Measurements from ENCODE around the gene PITPNC1.

The PITPNC1 gene

GRCh38 chr17:67554634-67555033 is 177.6 kb downstream of the PITPNC1 start:
- no peak for DNase-seq (ENCODE audit: low read depth)

DNA sequence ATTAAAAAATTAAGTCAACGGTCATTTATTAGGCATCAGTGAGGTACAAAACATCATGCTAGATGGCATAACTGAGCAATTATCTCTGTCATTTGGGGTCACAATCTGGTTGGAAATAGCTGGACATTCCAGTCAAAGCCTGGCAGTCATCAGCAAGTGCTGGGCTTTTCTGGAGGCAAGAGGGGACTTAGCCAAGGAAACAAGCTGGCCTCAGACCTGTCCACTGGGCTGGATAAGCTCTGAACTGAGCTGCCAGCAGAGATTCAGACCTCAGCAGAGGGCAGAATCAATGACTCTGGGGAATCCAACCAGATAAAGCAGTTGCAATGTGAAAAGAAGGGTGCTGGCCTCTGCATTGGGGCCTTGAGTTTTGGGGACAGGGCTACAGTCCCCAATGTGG is 178.8 kb downstream of the PITPNC1 start:
- DNase-seq (ENCODE audit: low read depth): no peak

GRCh38 chr17:67557052-67557845 is 180.2 kb downstream of the PITPNC1 start:
- DNase-seq (ENCODE audit: low read depth): no peak

DNA sequence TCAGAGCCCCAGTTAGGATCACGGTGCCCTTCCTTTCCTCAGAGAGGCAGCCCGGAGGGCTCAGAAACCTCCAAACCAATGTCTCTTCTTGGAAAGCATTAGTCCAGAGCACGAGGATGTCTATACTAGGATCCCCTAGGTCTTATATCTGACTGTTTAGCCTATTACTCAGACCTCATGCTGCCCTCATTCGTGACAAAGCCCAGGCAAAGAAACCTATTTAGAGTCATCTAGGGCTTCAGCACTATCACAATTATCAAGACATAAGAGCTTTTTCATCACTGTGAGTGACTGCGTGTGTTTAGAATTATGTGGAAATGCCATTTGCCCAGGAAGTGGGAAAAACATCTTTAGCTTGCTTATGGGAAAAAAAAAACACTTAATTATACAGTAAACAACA is 180.8 kb downstream of the PITPNC1 start:
- DNase-seq (ENCODE audit: low read depth): no peak

GRCh38 chr17:67558740-67559380 is 181.8 kb downstream of the PITPNC1 start:
- no peak for DNase-seq (ENCODE audit: low read depth)

GRCh38 chr17:67559381-67559966 is 182.4 kb downstream of the PITPNC1 start:
- DNase-seq (ENCODE audit: low read depth): no peak

DNA sequence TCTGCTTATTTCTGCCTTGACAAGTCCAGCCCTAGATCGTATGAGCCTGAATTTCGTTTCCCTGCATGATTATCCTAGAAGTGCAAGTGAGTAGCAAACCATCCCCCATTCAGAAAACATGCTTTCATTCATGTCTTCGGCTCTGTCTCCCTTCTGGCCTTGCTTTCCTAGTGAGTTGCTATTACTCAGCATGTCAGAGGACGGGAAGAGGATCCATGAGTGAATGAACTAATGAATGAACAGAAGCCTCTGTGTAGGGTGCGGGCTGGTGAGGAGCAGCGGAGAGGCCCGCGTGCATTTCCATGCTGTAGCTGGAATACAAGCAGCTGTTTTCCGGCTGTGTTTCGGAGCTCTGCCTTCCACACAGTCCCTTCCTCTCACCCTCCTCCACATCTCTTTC is 184.9 kb downstream of the PITPNC1 start:
- no peak for DNase-seq (ENCODE audit: low read depth)

GRCh38 chr17:67563692-67564228 is 186.7 kb downstream of the PITPNC1 start:
- DNase-seq (ENCODE audit: low read depth): no peak

GRCh38 chr17:67565068-67565467 is 188.0 kb downstream of the PITPNC1 start:
- DNase-seq (ENCODE audit: low read depth): no peak

DNA sequence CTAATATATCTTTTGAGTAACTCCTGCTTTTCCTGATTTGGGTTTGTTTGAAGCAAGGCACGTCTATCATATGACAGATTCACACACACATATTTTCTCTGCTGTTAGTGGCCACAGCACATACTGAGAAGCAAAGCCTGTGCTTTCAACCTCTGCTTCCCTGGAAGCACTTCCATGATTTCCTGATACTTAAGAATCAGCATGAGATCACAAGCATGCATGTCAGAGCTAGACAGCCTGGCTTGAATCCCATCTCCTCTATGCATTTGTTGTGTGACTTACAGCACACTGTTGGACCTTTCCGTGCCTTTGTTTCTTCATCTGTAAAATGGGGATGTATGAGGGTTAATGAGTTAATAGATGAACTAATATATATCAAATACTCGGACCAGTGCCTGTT is 189.6 kb downstream of the PITPNC1 start:
- DNase-seq (ENCODE audit: low read depth): no peak

GRCh38 chr17:67569015-67569451 is 192.0 kb downstream of the PITPNC1 start:
- DNase-seq (ENCODE audit: low read depth): no peak

DNA sequence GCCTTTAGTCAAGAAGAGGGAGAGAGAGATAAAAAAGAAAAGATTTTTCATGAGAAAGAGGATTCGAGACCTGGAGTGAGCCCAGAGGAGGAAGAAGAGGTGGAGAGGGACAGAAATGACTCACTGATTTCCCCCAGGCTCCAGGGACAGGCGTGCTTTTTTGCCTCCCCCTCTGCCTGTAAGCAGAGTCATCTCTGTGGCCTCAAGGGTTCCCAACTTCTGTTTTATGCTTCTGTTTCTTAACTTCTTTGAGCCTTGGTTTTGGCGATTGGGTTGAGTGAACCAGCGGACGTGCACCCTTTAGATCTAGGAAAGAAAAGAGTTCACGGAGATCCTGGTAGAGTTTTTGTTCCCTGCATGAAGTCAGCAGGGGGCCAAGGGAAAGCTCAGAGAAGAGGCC is 192.8 kb downstream of the PITPNC1 start:
- no peak for DNase-seq (ENCODE audit: low read depth)

- no peak for DNase-seq (ENCODE audit: low read depth)
Observed at GRCh38 chr17:67570797-67571196, 193.7 kb downstream of the PITPNC1 start.

DNA sequence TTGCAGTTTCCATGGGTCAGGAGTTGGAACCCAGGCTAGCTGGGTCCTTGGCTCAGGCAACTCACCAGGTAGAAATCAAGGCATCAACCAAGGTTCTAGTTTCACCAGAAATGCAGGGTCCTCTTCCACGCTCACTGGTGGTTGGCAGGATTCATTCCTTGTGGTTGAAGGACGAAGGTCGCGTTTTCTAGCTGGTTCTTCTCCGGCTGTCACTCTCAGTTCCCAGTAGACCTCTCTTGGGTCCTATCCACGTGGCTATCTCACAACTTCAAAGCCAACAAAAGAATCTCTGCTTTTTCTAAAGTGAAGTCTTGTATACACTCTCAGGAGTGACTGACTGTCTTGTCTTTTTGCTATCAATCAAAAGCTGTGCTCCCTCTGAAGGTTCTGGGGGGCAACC is 194.4 kb downstream of the PITPNC1 start:
- DNase-seq (ENCODE audit: low read depth): no peak

DNA sequence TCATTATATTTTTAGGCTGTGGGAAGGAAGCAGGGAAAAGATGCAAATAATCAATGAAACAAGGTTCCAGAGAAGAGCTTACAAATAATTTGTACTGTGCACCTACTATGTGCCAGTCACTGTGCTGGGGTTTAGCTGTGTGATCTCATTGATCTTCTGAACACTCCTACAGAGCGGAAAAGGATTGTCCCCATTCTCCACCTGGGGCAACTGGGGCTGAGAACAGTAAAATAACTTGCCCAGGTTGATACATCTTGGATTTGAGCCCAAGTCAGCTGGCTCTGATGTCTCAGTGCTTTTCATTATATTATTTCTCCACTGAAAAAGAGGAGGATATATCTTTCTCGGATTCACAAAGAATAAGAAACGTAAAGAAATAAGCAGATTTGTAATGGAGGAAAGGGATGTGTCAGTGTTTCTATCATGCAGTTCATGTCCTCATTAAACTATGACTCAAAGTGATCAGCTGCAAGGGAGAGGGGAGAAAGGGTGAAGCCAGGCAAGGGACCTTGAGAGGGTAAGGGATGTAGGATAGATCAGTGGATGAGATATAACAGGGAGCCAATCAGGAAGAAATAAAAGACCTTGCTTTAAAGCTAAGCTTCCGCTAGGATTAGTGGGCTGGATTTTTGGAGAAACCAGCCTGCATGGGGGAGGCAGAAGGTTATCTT is 197.0 kb downstream of the PITPNC1 start:
- no peak for DNase-seq (ENCODE audit: low read depth)

DNA sequence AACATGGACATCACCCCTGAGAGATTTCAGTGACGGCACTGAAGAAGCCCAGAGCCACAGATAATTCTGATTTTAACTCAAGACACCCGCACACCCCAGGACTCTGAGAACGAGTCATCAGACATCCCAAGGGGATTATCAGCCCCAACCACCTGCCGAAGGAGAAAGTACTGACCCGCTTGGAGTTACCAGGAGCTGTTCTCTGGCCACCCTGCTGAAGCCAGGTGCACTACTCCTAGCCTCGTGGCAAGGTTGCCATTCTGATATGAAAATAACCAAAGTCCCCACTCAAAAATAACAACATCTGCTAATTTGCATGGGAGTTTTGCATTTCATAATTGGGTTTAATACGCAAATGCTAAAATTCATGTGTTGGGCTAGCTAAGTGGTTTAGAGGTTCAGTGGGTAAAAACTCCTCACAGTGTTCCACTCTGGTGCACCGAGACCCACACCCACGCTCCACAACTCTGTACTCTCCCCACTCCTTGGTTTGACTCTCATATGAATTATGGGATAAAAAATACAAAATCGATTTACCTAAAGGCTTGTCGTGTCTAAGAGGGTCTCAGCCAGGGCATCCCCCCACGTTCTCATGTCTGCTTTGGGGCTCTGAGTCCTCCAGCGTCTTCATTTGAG is 197.7 kb downstream of the PITPNC1 start:
- DNase-seq (ENCODE audit: low read depth): no peak

- DNase-seq (ENCODE audit: low read depth): no peak
Observed at GRCh38 chr17:67575325-67575724, 198.2 kb downstream of the PITPNC1 start.

DNA sequence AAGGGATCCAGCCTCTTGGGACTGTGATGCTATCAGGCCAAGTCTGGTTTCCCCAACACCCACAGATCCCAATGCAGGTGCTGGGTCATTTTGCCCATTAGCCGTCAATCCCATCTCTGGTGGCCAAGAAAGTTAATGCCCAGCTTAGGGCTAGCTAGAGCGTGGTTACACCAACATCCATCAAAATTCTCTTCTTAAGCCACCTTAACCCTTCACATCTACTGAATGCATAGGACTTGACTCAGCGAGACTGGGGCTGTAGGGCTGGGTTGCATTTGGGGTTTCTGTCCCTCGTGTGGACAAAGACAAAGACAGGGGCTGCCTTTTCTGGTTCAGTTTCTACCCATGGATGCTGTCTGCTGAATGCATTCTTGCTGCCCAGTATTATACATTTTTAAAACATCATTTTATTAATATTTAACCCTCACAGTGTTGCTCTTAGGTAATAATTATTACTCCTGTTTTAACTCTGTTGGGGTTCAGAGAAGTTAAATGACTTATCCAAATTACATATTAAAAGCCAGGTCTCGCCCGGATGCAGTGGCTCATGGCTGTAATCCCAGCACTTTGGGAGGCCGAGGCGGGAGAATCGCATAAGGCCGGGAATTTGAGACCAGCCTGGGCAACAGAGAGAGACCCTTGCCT is 199.5 kb downstream of the PITPNC1 start:
- DNase-seq (ENCODE audit: low read depth): no peak

GRCh38 chr17:67577429-67578141 is 200.5 kb downstream of the PITPNC1 start:
- no peak for DNase-seq (ENCODE audit: low read depth)

GRCh38 chr17:67578142-67578457 is 201.0 kb downstream of the PITPNC1 start:
- DNase-seq (ENCODE audit: low read depth): no peak
